Measurements from ENCODE around the gene MEIS3.

GRCh38 chr19:47413941-47414340, 5.4 kb downstream of the MEIS3 start:
- no peak for TF ChIP-seq CTCF (IDR thresholded peaks at IDR 0.05)
- TF ChIP-seq POLR2A (IDR thresholded peaks at IDR 0.05): no peak
